ENCODE results near the gene MAGEB3.

Gene MAGEB3

DNA sequence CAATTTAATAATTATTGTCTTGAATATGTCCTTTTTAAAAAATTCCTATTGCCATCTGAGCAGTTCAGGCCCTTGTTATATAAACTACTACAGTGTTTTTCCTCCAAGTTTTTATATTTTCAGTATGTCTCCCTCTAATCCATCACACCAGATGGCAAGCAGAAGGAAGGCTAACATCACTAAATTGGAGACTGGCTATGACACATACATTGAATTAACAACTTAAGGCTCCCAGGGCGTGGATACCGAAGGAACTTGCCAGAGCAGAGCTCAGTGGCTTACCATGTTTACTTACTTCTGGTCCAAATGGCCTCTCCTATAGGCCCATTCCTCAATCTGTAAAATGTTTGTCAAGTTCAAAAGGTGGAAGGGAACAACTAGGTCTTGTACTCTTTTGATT, 29.5 kb downstream of the MAGEB3 start:
- Histone ChIP-seq H3K4me3 (replicated peaks; ENCODE audit: low read depth, low read length) (no peak overlapping the region), H3K27me3 (replicated peaks; ENCODE audit: control insufficient read depth, insufficient read depth, low read length) (no peaks in the 10 kb centered on the region; the same call in 1 of the 2 replicates), H3K36me3 (ENCODE audit: control insufficient read depth, insufficient read depth, low read length) (no peaks in the 10 kb centered on the region)
- no peak for TF ChIP-seq CTCF (IDR thresholded peaks at IDR 0.05; ENCODE audit: insufficient read depth, low read length, poor library complexity, severe bottlenecking)
- DNase-seq (ENCODE audit: extremely low read depth, insufficient read length): no peak

DNA sequence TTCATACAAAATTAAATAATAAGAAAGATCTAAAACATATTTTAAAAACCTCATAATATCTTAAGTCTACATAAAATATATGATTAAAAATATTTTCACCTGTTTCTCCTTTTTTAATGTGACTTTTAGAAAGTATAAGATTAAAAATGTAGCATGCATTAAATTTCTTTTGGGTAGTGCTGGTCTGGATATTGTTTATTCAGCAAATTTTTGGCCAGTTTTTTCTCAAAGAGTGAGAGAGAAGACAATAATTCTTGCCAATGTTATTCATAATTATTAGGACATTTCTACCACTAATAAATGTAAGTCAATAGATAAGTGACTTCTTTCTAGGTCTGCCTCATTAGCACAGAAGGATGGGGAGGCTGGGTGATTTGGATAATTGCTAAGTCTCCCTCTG, 30.6 kb downstream of the MAGEB3 start:
- H3K36me3 ChIP-seq (ENCODE audit: control insufficient read depth, insufficient read depth, low read length): no peaks in the 10 kb centered on the region
- DNase-seq (ENCODE audit: extremely low read depth, insufficient read length): no peak
- H3K4me3 ChIP-seq (replicated peaks; ENCODE audit: low read depth, low read length): no peak overlapping the region
- H3K27me3 ChIP-seq (replicated peaks; ENCODE audit: control insufficient read depth, insufficient read depth, low read length): no peaks in the 10 kb centered on the region; the same call in 1 of the 2 replicates
- no peak for TF ChIP-seq CTCF (IDR thresholded peaks at IDR 0.05; ENCODE audit: insufficient read depth, low read length, poor library complexity, severe bottlenecking)

DNA sequence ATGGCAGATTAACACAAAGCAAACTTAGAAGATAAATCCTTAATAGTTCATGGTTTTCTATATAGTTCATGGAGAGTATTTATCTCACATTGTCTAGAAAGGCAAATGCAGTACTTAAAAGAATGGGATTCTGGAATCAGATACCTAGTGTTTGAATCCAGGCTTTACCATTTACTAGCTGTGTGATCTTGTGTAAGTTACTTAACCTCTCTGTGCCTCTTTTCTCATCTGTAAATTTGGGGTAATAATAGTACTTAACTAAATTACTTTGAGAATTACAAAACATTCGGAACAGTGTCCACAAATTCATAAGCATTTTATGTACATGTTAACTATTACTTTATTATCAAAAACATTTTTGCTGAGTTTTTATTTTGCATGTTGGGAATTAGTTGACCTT, 32.3 kb downstream of the MAGEB3 start:
- no peaks in the 10 kb centered on the region for H3K36me3 ChIP-seq (ENCODE audit: control insufficient read depth, insufficient read depth, low read length)
- no peak for TF ChIP-seq CTCF (IDR thresholded peaks at IDR 0.05; ENCODE audit: insufficient read depth, low read length, poor library complexity, severe bottlenecking)
- no peak overlapping the region for H3K4me3 ChIP-seq (replicated peaks; ENCODE audit: low read depth, low read length)
- no peaks in the 10 kb centered on the region; the same call in 1 of the 2 replicates for H3K27me3 ChIP-seq (replicated peaks; ENCODE audit: control insufficient read depth, insufficient read depth, low read length)
- no peak for DNase-seq (ENCODE audit: extremely low read depth, insufficient read length)

DNA sequence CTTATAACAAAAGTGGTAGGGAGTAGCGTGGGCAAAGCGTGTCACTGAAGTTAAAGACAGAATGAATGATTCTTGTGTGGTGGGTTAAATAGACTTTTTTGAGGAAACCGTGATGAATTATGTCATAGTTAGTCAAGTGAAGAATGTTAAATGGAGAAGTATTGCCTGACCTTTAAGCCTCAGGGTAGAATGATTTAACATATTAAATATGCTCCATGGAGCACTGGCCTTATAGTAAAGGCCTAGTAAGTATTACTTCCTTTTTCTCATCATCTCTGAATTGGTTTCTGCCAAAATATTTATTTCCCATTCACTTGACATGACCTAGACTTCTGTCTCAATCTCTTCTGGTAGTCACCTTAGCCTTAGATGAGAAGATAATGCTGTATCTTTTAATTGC, 40.2 kb downstream of the MAGEB3 start:
- no peak for DNase-seq (ENCODE audit: extremely low read depth, insufficient read length)
- TF ChIP-seq CTCF (IDR thresholded peaks at IDR 0.05; ENCODE audit: insufficient read depth, low read length, poor library complexity, severe bottlenecking): no peak
- Histone ChIP-seq H3K36me3 (ENCODE audit: control insufficient read depth, insufficient read depth, low read length) (no peaks in the 10 kb centered on the region), H3K27me3 (replicated peaks; ENCODE audit: control insufficient read depth, insufficient read depth, low read length) (no peaks in the 10 kb centered on the region), H3K4me3 (replicated peaks; ENCODE audit: low read depth, low read length) (no peak overlapping the region)

DNA sequence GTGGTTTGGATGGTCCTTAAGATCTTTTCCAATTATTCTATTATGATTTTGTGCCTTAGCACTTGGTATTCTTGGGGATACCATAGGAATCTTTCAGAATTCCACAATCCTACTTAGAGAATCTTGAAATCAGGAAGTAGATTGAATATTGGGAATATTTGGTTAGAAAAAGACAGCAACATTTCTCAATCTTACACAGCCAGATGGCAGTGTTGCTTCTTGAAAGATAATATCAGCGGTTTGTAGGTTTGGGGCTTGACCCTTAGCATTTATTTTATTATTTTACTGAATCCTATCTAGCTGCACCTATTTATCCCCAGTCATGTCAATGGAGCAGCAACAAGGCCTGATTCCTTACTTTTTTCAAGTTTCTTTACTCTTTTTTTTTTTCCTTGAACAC, 45.0 kb downstream of the MAGEB3 start:
- Histone ChIP-seq H3K4me3 (replicated peaks; ENCODE audit: low read depth, low read length) (no peak overlapping the region), H3K27me3 (replicated peaks; ENCODE audit: control insufficient read depth, insufficient read depth, low read length) (no peaks in the 10 kb centered on the region; the same call in 1 of the 2 replicates), H3K36me3 (ENCODE audit: control insufficient read depth, insufficient read depth, low read length) (no peaks in the 10 kb centered on the region)
- no peak for DNase-seq (ENCODE audit: extremely low read depth, insufficient read length)
- peak; percentile 1 for TF ChIP-seq CTCF (IDR thresholded peaks at IDR 0.05; ENCODE audit: insufficient read depth, low read length, poor library complexity, severe bottlenecking)

GRCh38 chrX:30278365-30278764, 47.9 kb downstream of the MAGEB3 start:
- Histone ChIP-seq H3K4me3 (replicated peaks; ENCODE audit: low read depth, low read length) (no peak overlapping the region), H3K36me3 (ENCODE audit: control insufficient read depth, insufficient read depth, low read length) (no peaks in the 10 kb centered on the region), H3K27me3 (replicated peaks; ENCODE audit: control insufficient read depth, insufficient read depth, low read length) (no peaks in the 10 kb centered on the region; the same call in 1 of the 2 replicates)
- no peak for TF ChIP-seq CTCF (IDR thresholded peaks at IDR 0.05; ENCODE audit: insufficient read depth, low read length, poor library complexity, severe bottlenecking)
- DNase-seq (ENCODE audit: extremely low read depth, insufficient read length): no peak

All from GM06990 (cell line).